Osteoblast (primary cell): ENCODE data around the gene FBXW4. TPM values are rescaled to one million over a fixed set of nuclear protein-coding genes. Genes with fewer than 3 reads are reported as not detected.

Source experiments
- DNase-seq: peaks from one replicate; pipeline ENCODE4 v3.0.0; 2011; ENCODE audit warnings: low spot score, mixed read lengths; ENCODE audit not compliant: insufficient read length; ENCODE audit errors: missing footprints
- H2AFZ ChIP-seq: 2 replicates; pipeline ENCODE4 v1.6.0; 2011; ENCODE audit warnings: mild to moderate bottlenecking, low read length
- H3K27ac ChIP-seq: 2 replicates; pipeline ENCODE4 v1.5.1; 2011; ENCODE audit warnings: mild to moderate bottlenecking, low read depth, low read length, moderate library complexity
- H3K27me3 ChIP-seq: 2 replicates; pipeline ENCODE4 v1.6.0; 2012; ENCODE audit warnings: mild to moderate bottlenecking, control low read depth, inconsistent platforms, low read length, moderate library complexity; ENCODE audit not compliant: insufficient read depth
- H3K36me3 ChIP-seq: 2 replicates; pipeline ENCODE4 v1.5.1; 2011; ENCODE audit warnings: mild to moderate bottlenecking, low read length, control low read depth, moderate library complexity; ENCODE audit not compliant: insufficient read depth
- H3K4me1 ChIP-seq: 2 replicates; pipeline ENCODE4 v1.5.1; 2011; ENCODE audit warnings: mild to moderate bottlenecking, low read length, control low read depth, moderate library complexity; ENCODE audit not compliant: insufficient read depth
- H3K4me2 ChIP-seq: 2 replicates; pipeline ENCODE4 v1.6.0; 2011; ENCODE audit warnings: mild to moderate bottlenecking, low read length; ENCODE audit not compliant: insufficient read depth
- H3K4me3 ChIP-seq: fragments of 200-600 bp; sonication (generic); 3 replicates; pipeline ENCODE4 v1.5.1; 2012; ENCODE audit warnings: mild to moderate bottlenecking, low read length, inconsistent platforms; ENCODE audit not compliant: insufficient read depth
- H3K79me2 ChIP-seq: 2 replicates; pipeline ENCODE4 v1.6.0; 2012; ENCODE audit warnings: mild to moderate bottlenecking, low read length, control low read depth, inconsistent platforms; ENCODE audit not compliant: insufficient read depth
- H3K9me3 ChIP-seq: 2 replicates; pipeline ENCODE4 v1.5.1; 2011; ENCODE audit warnings: low read depth, low read length, control low read depth
- H4K20me1 ChIP-seq: 2 replicates; pipeline ENCODE4 v1.6.0; 2012; ENCODE audit warnings: mild to moderate bottlenecking, low read length, control low read depth; ENCODE audit not compliant: insufficient read depth
- total RNA-seq: library from RNA; depleted of rRNA; stranded (reverse); fragments of >200 nt; gene quantifications from 2 replicates; pipeline ENCODE4 v1.2.3, GENCODE V29; 2012
- TF ChIP-seq, protein P1 (sequence below): IDR thresholded peaks from 2 replicates; pipeline ENCODE4 v1.5.1; 2011; ENCODE audit warnings: mild to moderate bottlenecking, low read depth, low read length, moderate library complexity; ENCODE audit errors: extremely low read depth

Gene FBXW4
- total RNA-seq, 1 donor = 40.2 TPM

- no peak for DNase-seq
- no peak overlapping the region for H3K27ac ChIP-seq
- H3K4me1 ChIP-seq = peaks cover 3% of the 10 kb centered on the region
- H3K9me3 ChIP-seq = no peaks in the 10 kb centered on the region
- peaks cover 38% of the 10 kb centered on the region for H4K20me1 ChIP-seq
- no peaks in the 10 kb centered on the region for H3K27me3 ChIP-seq
- TF ChIP-seq, protein P1, sequence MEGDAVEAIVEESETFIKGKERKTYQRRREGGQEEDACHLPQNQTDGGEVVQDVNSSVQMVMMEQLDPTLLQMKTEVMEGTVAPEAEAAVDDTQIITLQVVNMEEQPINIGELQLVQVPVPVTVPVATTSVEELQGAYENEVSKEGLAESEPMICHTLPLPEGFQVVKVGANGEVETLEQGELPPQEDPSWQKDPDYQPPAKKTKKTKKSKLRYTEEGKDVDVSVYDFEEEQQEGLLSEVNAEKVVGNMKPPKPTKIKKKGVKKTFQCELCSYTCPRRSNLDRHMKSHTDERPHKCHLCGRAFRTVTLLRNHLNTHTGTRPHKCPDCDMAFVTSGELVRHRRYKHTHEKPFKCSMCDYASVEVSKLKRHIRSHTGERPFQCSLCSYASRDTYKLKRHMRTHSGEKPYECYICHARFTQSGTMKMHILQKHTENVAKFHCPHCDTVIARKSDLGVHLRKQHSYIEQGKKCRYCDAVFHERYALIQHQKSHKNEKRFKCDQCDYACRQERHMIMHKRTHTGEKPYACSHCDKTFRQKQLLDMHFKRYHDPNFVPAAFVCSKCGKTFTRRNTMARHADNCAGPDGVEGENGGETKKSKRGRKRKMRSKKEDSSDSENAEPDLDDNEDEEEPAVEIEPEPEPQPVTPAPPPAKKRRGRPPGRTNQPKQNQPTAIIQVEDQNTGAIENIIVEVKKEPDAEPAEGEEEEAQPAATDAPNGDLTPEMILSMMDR = no peak
- peaks cover 5% of the 10 kb centered on the region for H3K36me3 ChIP-seq
- H3K79me2 ChIP-seq = no peaks in the 10 kb centered on the region
- no peak overlapping the region for H2AFZ ChIP-seq
- H3K4me3 ChIP-seq = no peak overlapping the region
- no peak overlapping the region for H3K4me2 ChIP-seq
These were observed 64.4 kb downstream of the FBXW4 start for GRCh38 chr10:101630633-101630920.

DNA sequence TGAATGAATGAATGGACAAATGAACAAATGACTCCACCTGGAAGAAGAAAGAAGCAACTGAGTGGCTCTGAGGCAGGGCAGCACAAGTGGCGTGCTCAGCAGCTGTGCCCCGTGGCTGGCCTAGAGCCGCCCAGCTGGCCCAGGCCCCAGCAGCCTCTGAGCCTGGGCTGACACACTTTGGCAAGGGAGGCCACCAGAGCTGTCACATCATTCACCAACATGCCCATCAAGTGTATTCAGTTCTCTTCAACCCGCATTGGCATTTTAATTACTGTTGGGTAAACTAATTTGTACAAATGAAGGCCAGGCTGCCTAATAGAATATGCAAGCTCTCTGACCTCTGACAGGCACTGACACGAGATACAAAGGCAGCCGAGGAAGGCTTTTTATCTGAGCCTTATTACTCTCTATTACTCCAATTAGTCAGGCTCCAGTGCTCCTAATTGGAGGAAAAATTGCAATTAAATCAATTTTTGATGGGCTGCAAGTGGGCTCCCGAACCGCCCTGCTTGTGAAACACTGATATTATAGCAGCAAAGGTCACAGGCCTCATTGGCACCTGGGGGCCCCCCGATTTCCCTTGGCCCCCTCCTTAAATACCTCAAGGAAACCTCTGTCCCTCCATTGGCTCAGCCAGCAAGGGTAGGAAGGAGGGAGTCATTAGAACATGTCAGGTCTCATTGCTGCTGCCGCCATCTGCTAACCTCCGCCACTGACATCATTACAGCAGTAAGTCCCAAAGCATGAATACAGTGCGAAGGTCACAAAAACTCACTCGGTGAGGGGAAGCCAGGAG lies 64.9 kb downstream of the FBXW4 start:
- TF ChIP-seq, protein P1 = no peak
- H3K27me3 ChIP-seq = no peaks in the 10 kb centered on the region
- H3K4me1 ChIP-seq = peaks cover 4% of the 10 kb centered on the region
- H3K4me3 ChIP-seq = no peak overlapping the region
- no peak overlapping the region for H3K27ac ChIP-seq
- H3K4me2 ChIP-seq = no peak overlapping the region
- no peak for DNase-seq
- H3K79me2 ChIP-seq = no peaks in the 10 kb centered on the region
- H4K20me1 ChIP-seq = peaks cover 42% of the 10 kb centered on the region
- no peaks in the 10 kb centered on the region for H3K9me3 ChIP-seq
- no peak overlapping the region for H2AFZ ChIP-seq
- peaks cover 5% of the 10 kb centered on the region for H3K36me3 ChIP-seq

DNA sequence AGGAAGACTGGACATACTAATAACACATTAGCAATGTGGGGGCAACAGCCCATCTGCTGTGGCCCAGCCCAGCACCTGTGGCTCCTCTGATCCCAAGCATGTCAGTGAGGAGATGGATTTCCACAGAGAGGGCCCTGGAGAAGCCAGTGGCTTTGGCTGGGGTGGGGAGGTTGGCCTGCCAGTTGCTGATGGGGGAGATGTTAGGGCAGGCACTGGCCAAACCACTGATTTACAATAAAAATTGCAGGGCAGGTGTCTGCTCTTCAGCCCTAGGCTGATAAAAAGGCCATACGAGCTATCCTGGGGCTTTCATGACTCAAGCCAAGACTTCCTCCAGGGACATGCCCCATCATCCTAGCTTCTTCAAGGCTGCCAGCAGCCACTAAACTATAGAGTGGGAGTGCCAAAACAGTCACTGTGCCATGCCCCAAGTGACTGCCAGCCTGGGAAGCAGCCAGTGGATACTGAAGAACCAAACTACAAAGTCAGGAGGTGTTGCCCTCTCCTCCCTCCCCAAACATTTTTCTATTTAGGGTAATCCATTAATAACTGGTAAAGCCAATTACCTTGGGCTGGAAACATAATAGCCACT lies 69.1 kb downstream of the FBXW4 start:
- Histone ChIP-seq H3K4me3 (no peak overlapping the region), H3K4me1 (peaks cover 9% of the 10 kb centered on the region), H3K9me3 (no peaks in the 10 kb centered on the region), H4K20me1 (peaks cover 39% of the 10 kb centered on the region), H3K79me2 (no peaks in the 10 kb centered on the region), H3K27me3 (no peaks in the 10 kb centered on the region), H3K36me3 (no peaks in the 10 kb centered on the region), H3K27ac (no peak overlapping the region), H3K4me2 (no peak overlapping the region), H2AFZ (no peak overlapping the region)
- DNase-seq = no peak
- TF ChIP-seq, protein P1 = no peak

GRCh38 chr10:101624526-101625102 lies 70.4 kb downstream of the FBXW4 start:
- Histone ChIP-seq H3K9me3 (no peaks in the 10 kb centered on the region), H3K4me1 (peaks cover 9% of the 10 kb centered on the region), H4K20me1 (peaks cover 26% of the 10 kb centered on the region), H3K27ac (no peak overlapping the region), H3K79me2 (no peaks in the 10 kb centered on the region), H3K27me3 (no peaks in the 10 kb centered on the region), H3K4me2 (no peak overlapping the region), H3K36me3 (no peaks in the 10 kb centered on the region), H3K4me3 (no peak overlapping the region), H2AFZ (no peak overlapping the region)
- DNase-seq = no peak
- TF ChIP-seq, protein P1 = no peak
